ENCODE data around the gene HLA-DPA1.

HLA-DPA1 gene

GRCh38 chr6:33061987-33062386, 11.5 kb downstream of the HLA-DPA1 start:
- no peak for DNase-seq

- no peak for DNase-seq
Measured at GRCh38 chr6:33057222-33058150, 16.0 kb downstream of the HLA-DPA1 start.

GRCh38 chr6:33053230-33053629, 20.2 kb downstream of the HLA-DPA1 start:
- no peak for DNase-seq

DNA sequence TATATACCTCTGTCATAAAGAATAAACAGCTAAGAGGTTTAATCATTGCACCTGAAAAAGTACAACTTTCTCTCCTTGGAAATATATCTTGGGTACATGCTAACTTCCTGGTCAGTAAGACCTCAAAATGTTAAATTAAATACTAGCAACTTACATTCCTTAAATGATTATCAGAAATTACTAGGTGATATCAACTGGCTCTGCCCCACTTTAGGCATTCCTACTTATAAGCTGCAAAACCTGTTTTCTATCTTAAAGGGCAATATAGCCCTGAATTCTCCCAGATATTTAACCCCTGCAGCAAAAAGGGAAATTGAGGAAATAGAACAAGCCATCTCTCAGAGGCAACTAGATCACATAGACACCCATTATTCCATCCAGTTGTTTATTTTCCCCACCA, 20.8 kb downstream of the HLA-DPA1 start:
- no peak for DNase-seq

- no peak for DNase-seq
Measured at GRCh38 chr6:33050014-33050810, 23.2 kb downstream of the HLA-DPA1 start.

GRCh38 chr6:33049323-33050013, 24.0 kb downstream of the HLA-DPA1 start:
- no peak for DNase-seq

GRCh38 chr6:33040157-33040556, 33.3 kb downstream of the HLA-DPA1 start:
- DNase-seq, result no peak

DNA sequence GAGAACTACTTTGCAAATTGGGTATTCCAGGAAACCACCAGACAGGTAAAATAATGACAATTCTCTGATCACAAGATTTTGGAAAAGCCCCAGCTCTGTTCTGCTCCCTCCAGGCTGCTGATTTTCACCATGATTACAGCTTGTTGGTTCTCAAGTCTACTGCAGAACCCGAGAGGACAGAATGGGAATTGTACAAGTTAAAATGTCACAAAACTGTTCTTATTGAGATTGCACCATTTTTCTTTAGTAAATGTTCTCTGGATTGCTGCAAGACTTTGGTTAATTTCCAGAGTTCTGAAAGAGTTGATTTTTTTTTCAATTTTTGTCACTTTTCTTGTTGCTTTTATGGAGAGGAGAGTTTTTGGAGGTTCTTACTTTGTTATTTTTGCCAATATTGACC, 36.9 kb downstream of the HLA-DPA1 start:
- no peak for DNase-seq

GRCh38 chr6:33034554-33034953, 38.9 kb downstream of the HLA-DPA1 start:
- no peak for DNase-seq

GRCh38 chr6:33030245-33030644, 43.2 kb downstream of the HLA-DPA1 start:
- DNase-seq, result no peak

DNA sequence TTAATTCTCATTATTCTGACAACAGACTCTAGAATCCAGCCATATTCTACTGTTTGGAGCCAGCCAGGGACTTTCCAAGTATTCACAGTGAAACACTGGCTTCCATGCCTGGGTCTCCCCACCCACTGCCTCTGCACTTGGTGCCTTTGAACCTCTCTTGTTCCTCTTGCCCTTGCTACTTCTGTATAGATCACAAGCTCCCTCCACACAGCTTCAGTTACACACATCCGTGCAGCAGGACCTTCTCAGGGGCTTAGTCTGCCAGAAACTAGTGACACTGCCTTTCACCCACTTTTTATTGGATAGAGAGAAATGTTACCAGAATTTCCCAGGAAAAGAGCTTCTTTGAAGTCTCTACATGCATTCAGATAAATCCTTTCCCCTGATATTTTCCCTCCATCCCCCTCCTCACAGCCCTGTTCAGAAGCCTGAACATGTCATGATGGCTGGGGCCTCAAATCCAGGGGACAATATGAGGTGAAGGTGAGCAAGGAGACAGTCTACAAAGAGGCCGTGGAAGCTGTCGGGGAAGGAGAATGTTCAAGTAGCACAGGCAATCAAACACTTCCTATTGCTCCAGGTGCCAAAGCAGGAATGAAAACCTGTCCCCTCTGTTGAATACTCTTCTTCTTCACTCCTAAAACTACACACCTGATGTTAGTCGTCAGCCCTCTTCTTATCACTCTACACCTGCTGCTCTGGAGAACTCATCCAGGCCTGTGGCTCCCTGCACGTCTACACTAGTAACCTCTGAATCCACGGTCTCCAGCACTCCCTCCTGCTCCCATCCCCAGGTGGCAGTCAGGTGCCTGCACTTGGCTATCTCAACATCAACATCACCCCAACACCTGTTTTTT, 43.9 kb downstream of the HLA-DPA1 start:
- DNase-seq, result no peak

- DNase-seq, result no peak
Measured at GRCh38 chr6:33028220-33028849, 45.1 kb downstream of the HLA-DPA1 start.

- no peak for DNase-seq
Measured at GRCh38 chr6:33024521-33024920, 48.9 kb downstream of the HLA-DPA1 start.

- no peak for DNase-seq
Measured at GRCh38 chr6:33023536-33023935, 49.9 kb downstream of the HLA-DPA1 start.

DNA sequence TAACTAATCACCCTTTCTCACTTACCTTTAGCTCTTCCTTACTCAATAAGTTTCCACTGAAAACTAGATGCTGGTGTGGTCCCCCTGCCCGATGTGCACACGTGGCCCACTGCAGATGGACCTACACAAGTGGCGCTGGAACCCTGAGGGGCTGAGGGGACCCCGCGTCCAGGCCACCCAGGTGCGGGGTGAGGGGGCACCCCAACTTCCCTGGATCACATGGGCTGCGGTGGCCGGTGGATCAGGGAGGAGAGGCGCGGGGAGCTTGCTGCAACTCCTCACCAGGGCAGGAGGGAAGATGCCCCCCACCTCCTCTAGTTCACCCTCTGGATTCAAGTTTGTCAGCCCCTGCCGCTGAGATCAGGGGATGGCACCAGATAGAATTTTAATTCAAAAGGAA, 51.5 kb downstream of the HLA-DPA1 start:
- no peak for DNase-seq

DNA sequence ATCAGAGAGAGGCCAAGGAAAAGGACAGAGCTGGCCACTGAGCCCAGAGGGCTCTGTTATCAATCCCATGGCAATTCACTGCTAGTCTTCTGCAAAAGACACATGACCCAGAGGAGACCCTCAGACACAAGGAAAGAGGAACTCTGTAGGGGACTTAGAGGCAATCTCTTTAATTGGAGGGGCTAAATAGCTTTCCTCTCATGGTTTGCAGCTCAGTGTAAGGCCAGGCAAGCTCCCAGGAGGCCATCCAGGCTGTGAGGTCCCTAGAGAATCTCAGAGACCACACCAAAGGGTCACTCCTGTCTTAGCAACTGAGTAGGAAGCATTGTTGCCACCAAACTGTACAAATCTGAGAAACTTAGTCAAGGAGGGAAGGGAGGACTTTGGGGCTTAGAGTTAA, 54.1 kb downstream of the HLA-DPA1 start:
- DNase-seq, result no peak

- DNase-seq, result peak; percentile 25 to 50
Measured at GRCh38 chr6:33018904-33019303, 54.5 kb downstream of the HLA-DPA1 start.

DNA sequence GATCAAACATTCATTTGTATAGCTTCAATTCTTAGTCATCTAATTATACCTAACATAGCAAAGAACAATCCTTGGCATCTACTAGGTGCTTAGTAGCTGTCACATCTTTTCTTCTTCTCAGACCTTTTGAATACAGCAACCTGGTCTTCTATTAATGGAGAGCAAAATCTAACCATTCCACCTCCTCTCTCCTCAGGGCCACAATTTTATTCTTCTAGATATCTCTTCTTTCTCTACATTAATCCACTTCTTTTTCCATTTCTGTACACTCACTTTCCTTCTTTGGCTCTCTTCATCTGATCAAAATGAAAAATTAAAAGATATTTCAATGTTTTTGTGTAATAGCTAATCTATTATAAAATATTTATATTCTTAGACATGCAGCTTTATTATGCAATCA, 55.0 kb downstream of the HLA-DPA1 start:
- no peak for DNase-seq

- DNase-seq, result no peak
Measured at GRCh38 chr6:33017694-33018353, 55.6 kb downstream of the HLA-DPA1 start.

DNA sequence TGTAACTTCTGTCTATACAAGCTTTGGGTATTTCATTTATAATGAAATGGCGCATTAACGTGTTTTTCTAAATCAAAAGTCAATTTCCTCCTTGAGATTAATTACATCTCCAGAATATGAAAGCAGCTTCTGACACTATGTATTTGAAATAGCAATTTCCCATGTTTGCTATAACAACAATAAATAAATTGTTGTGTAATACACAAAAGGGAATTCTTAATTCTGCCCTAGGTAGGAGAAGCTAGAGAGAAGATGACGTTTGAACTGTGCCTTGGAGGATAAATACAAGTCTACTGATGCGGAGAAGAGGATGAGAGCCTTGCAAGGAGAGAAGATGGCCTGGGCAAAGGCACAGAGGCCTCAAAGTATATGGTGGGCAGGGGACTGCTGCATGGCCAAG, 56.4 kb downstream of the HLA-DPA1 start:
- no peak for DNase-seq

DNA sequence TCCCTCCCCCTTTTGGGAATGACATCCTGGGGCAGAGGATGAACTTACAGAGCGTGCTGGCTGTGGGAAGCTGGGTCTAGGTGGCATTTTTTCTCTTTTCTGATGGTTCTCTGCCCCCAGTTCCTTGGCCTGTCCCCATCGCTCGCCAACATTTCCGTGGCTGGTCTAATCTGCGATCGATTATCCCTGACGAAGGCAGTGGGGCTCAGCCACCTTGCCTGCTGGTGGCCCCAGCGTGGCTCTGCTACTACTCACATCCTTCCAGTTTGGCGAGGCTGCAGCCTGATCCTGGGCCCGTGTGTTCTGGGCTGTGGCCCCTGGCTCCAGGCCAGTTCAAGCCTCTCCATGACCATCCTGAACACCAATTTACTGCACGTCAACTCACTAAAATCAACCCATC, 57.7 kb downstream of the HLA-DPA1 start:
- DNase-seq, result no peak

Measured in stimulated activated CD4-positive, alpha-beta T cell treated with anti-CD3 and anti-CD28 coated beads, Interleukin-2, amount 100 ng/mL, for 24 hours (primary cell).